Mesothelial cell of epicardium (in vitro differentiated cells): ENCODE results near the gene PDGFB. TPM values are rescaled to one million over a fixed set of nuclear protein-coding genes. Genes with fewer than 3 reads are reported as not detected.

ENCODE experiments used
- DNase-seq, 2 experiments: peaks; one replicate each; pipeline ENCODE4 v3.0.0; 2021; ENCODE audit warnings: low spot score in 2 of 2; ENCODE audit not compliant: unreplicated experiment in 2 of 2
- H3K27ac Mint-ChIP-seq: 2 replicates; pipeline ENCODE4 v1.8.0; 2021; ENCODE audit warnings: mixed read lengths
- H3K27me3 Mint-ChIP-seq: 2 replicates; pipeline ENCODE4 v1.8.0; 2021; ENCODE audit warnings: low read depth, mixed read lengths
- H3K36me3 Mint-ChIP-seq: 2 replicates; pipeline ENCODE4 v1.8.0; 2021; ENCODE audit warnings: mixed read lengths
- H3K4me1 Mint-ChIP-seq: 2 replicates; pipeline ENCODE4 v1.8.0; 2021; ENCODE audit warnings: mixed read lengths
- H3K4me3 Mint-ChIP-seq: 2 replicates; pipeline ENCODE4 v1.8.0; 2021; ENCODE audit warnings: mild to moderate bottlenecking, moderate library complexity, mixed read lengths
- H3K9me3 Mint-ChIP-seq: 2 replicates; pipeline ENCODE4 v1.8.0; 2021; ENCODE audit warnings: mixed read lengths
- total RNA-seq: library from RNA; stranded (reverse); gene quantifications from 3 replicates; pipeline ENCODE4 v1.2.1, GENCODE V29; 2021
- TF ChIP-seq, protein P1 (sequence below): fragments of 200-600 bp; sonication (generic); IDR thresholded peaks from one replicate; pipeline ENCODE4 v1.5.0; 2021; ENCODE audit warnings: antibody characterized with exemption; ENCODE audit not compliant: unreplicated experiment

Gene PDGFB
- total RNA-seq, 1 donor from 2014 or later = 14.7 TPM

DNA sequence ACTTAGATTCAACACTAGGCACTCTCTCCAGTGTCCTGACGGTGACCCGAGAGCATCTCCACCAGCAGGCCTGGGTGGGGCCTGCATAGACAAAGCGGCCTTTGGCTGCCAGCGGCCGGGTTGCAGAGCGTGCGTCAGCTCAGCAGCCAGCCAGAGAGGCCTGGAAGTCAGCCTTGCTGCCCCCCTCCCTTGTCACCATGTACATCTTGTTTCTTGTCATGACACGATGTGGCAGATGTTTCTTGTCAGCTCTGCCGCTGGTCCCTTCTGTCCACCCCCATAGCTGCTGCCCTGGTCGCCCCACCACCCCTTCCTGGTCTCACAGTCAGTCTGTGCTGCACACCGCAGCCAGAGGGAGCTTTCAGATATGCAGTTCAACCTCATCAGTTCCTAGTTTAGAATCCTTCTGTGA, 59.2 kb downstream of the PDGFB start:
- H3K36me3 Mint-ChIP-seq = peaks cover 2% of the 10 kb centered on the region
- no peaks in the 10 kb centered on the region for H3K27me3 Mint-ChIP-seq
- DNase-seq = no peak
- TF ChIP-seq, protein P1, sequence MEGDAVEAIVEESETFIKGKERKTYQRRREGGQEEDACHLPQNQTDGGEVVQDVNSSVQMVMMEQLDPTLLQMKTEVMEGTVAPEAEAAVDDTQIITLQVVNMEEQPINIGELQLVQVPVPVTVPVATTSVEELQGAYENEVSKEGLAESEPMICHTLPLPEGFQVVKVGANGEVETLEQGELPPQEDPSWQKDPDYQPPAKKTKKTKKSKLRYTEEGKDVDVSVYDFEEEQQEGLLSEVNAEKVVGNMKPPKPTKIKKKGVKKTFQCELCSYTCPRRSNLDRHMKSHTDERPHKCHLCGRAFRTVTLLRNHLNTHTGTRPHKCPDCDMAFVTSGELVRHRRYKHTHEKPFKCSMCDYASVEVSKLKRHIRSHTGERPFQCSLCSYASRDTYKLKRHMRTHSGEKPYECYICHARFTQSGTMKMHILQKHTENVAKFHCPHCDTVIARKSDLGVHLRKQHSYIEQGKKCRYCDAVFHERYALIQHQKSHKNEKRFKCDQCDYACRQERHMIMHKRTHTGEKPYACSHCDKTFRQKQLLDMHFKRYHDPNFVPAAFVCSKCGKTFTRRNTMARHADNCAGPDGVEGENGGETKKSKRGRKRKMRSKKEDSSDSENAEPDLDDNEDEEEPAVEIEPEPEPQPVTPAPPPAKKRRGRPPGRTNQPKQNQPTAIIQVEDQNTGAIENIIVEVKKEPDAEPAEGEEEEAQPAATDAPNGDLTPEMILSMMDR = no peak
- no peaks in the 10 kb centered on the region for H3K4me1 Mint-ChIP-seq
- H3K4me3 Mint-ChIP-seq = no peak overlapping the region
- H3K9me3 Mint-ChIP-seq = no peaks in the 10 kb centered on the region
- no peak overlapping the region for H3K27ac Mint-ChIP-seq

DNA sequence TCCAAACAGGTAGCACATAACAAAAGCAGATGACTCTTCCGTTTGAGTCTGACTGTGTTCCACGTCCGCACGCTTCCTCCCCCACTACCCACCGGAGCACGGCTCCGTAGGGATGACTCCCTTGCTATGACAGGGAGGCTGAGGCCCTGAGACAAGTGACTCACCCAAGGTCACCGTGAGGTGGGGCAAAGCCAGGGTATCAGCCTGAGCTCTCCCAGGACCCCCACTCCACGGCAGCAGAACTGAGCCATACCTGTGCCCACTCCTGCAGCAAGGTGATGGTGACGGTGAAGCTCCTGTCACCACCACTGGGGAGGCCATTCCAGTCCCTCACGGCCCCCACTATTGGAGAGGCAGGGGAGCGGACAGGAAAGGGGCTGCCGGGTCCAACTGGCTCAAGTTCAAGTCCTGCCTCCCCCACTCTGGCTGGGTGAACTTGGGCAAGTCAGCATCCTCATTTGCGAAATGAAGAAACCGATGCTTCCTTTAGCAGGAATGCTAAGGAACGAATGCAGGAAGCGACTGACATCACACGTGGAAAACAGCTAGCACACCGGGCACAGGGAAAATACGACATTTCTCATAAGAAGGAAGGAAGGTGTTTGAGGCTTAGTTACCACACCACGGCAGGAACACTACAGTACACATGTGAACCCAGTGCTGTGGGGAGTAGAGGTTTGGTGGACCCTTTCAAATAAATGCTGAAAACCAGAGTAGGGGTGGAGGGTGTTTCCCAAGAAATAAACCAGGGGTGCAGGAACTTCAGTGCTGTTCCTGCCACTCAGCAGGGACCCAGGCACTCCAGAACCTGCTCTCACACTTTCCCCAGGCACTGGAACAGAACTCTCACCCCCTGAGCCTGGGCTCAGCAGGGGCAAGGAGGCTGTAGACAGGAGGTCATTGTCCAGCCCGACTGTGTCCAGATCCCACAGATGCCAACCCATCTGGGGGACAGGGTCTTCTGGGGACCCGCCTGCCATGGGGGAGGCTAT, 59.9 kb downstream of the PDGFB start:
- Mint-ChIP-seq H3K4me3 (no peak overlapping the region), H3K36me3 (peaks cover 2% of the 10 kb centered on the region), H3K9me3 (no peaks in the 10 kb centered on the region), H3K27me3 (no peaks in the 10 kb centered on the region), H3K27ac (no peak overlapping the region), H3K4me1 (no peaks in the 10 kb centered on the region)
- TF ChIP-seq, protein P1 = no peak
- DNase-seq = no peak

DNA sequence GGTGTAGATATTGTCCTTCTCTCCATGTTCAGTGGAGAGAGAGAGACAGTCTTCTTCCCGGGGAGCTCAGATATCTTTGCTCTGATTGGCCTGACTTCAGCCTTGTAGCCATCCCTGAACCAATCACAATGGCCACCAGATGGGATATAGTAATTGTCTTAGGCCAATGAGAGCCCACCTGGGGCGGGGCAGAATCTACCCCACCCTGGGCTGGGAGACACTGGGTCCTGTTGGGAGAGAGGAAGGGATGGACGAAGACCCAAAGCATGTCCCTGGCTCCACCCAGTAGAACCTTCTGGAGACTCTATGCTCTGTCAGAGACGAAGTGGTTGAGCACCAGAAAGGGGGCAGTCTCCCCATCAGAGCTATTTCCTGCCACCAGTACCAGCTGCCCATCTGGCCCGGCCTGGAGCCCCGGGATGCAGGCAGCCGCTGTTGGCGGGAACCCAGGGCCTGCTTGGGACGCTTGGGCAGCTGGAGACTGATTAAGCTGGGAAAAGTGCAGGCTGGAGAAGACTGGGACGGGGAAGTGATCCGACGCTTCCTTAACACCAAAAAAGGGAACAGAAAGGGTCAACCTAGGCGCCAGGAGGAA, 60.7 kb downstream of the PDGFB start:
- no peak for DNase-seq
- Mint-ChIP-seq H3K4me3 (no peak overlapping the region), H3K27me3 (no peaks in the 10 kb centered on the region), H3K4me1 (peaks cover 7% of the 10 kb centered on the region), H3K9me3 (no peaks in the 10 kb centered on the region), H3K27ac (no peak overlapping the region), H3K36me3 (peaks cover 2% of the 10 kb centered on the region)
- TF ChIP-seq, protein P1 = no peak

DNA sequence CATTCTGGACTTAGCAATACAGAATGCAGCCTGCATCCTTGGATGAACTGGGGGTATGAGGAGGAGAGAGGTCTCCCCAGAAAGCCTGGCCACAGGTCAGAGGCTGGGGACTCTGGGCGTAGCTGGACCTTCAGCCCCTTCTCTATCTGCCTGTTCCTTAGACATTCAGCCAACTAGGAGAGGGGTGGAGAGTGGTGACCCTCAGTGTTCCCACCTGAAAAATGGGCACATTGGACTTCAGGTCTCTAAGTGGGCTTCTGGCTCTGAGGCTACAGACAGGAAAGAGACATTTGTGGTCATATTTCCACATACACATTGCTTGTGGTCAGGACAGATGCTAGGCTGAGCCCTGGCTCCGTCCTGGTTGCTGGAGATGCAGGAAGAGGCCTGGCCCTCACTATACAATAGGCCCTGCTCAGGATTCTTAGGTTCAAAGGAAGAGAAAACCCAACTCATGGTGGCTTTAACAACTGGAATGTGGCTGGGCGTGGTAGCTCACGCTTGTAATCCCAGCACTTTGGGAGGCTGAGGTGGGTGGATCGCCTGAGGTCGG, 62.2 kb downstream of the PDGFB start:
- H3K27me3 Mint-ChIP-seq = no peaks in the 10 kb centered on the region
- no peak overlapping the region for H3K4me3 Mint-ChIP-seq
- H3K9me3 Mint-ChIP-seq = no peaks in the 10 kb centered on the region
- H3K4me1 Mint-ChIP-seq = peaks cover 8% of the 10 kb centered on the region
- no peak overlapping the region for H3K27ac Mint-ChIP-seq
- peaks cover 2% of the 10 kb centered on the region for H3K36me3 Mint-ChIP-seq
- TF ChIP-seq, protein P1 = no peak
- DNase-seq = no peak

DNA sequence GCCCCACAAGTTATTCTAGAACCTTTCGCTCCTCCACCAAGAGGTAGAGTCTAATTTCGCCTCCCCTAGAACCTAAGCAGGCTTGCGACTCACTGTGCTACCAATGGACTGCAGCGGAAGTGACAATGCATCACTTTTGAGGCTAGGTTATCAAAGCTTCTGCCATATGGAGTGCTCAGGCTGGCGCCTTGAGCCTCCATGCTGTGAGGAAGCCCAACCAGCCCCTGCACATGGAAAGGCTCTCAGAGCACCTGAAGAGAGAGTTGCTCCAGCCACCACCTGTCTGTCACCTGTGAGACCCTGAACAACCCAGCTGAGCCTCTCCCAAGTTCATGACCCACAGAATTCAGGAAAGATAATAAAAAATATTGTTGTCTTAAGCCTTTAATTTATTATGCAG, 63.0 kb downstream of the PDGFB start:
- peaks cover 8% of the 10 kb centered on the region for H3K4me1 Mint-ChIP-seq
- TF ChIP-seq, protein P1 = no peak
- no peak overlapping the region for H3K27ac Mint-ChIP-seq
- H3K27me3 Mint-ChIP-seq = no peaks in the 10 kb centered on the region
- no peak for DNase-seq
- H3K4me3 Mint-ChIP-seq = no peak overlapping the region
- no peaks in the 10 kb centered on the region for H3K9me3 Mint-ChIP-seq
- peaks cover 2% of the 10 kb centered on the region for H3K36me3 Mint-ChIP-seq
